Caco-2 (cell line): ENCODE measurements around the gene EEF1AKMT4. TPM values are rescaled to one million over a fixed set of nuclear protein-coding genes. Genes with fewer than 3 reads are reported as not detected.

Experiments
- BruUV-seq: library from RNA; stranded (reverse); fragments of 400-500 nt; replicated peaks from 2 replicates; lab custom pipeline; 2021; lab: Mats Ljungman, UMichigan
- CTCF ChIA-PET: fragments of 300-600 bp; sonication (Branson Sonifier 250); formaldehyde crosslinking; loops from one replicate; lab custom pipeline; 2022; ENCODE audit warnings: antibody characterized with exemption; lab: Charles Lee
- POLR2A ChIA-PET: fragments of 300-600 bp; sonication (Branson Sonifier 250); formaldehyde crosslinking; loops from one replicate; lab custom pipeline; 2022; ENCODE audit warnings: antibody characterized with exemption; lab: Charles Lee
- DNase-seq, 2 experiments: peaks; one replicate each; pipeline versions ENCODE4 v3.0.0 to v3.0.0-alpha.2; 2020 to 2022
- H3K27me3 ChIP-seq: replicated peaks from 2 replicates; pipeline ENCODE4 v1.6.0; 2011; ENCODE audit warnings: low read length; ENCODE audit not compliant: control insufficient read depth, insufficient read depth
- H3K36me3 ChIP-seq: 2 replicates; pipeline ENCODE4 v1.5.1; 2011; ENCODE audit warnings: low read length; ENCODE audit not compliant: control insufficient read depth, insufficient read depth
- H3K4me1 ChIP-seq: fragments of 250-450 bp; sonication (Bioruptor Pico); 2 replicates; pipeline ENCODE4 v1.5.1; 2020; ENCODE audit warnings: mild to moderate bottlenecking
- H3K4me3 ChIP-seq: 2 replicates; pipeline ENCODE4 v1.5.1; 2011; ENCODE audit warnings: low read depth, mild to moderate bottlenecking, control low read depth, low read length
- H3K9me3 ChIP-seq: fragments of 250-450 bp; sonication (Bioruptor Pico); 2 replicates; pipeline ENCODE4 v1.5.1; 2020; ENCODE audit warnings: mild to moderate bottlenecking, moderate library complexity
- H3K27ac Mint-ChIP-seq: one replicate; pipeline ENCODE4 v1.8.0; 2022; ENCODE audit warnings: mixed read lengths; ENCODE audit not compliant: unreplicated experiment
- H3K27me3 Mint-ChIP-seq: one replicate; pipeline ENCODE4 v1.8.0; 2022; ENCODE audit warnings: mixed read lengths; ENCODE audit not compliant: insufficient read depth, unreplicated experiment
- H3K36me3 Mint-ChIP-seq: one replicate; pipeline ENCODE4 v1.8.0; 2022; ENCODE audit warnings: mild to moderate bottlenecking, mixed read lengths; ENCODE audit not compliant: insufficient read depth, unreplicated experiment
- H3K4me1 Mint-ChIP-seq: one replicate; pipeline ENCODE4 v1.8.0; 2022; ENCODE audit warnings: low read depth, mixed read lengths; ENCODE audit not compliant: unreplicated experiment
- H3K4me3 Mint-ChIP-seq: one replicate; pipeline ENCODE4 v1.8.0; 2022; ENCODE audit warnings: mild to moderate bottlenecking, moderate library complexity, mixed read lengths; ENCODE audit not compliant: unreplicated experiment
- H3K9me3 Mint-ChIP-seq: one replicate; pipeline ENCODE4 v1.8.0; 2022; ENCODE audit warnings: mixed read lengths; ENCODE audit not compliant: unreplicated experiment
- CTCF ChIP-seq, 2 experiments: fragments of 200-600 bp in 1 of 2; IDR thresholded peaks; 1 replicate in 1 of 2; 2 replicates in 1 of 2; pipeline versions ENCODE4 v1.5.1 to v1.8.0; 2011 to 2022; ENCODE audit warnings: antibody characterized with exemption in 1 of 2, control low read depth in 1 of 2, inconsistent platforms in 1 of 2, low read depth in 1 of 2, low read length in 1 of 2, mild to moderate bottlenecking in 1 of 2, moderate library complexity in 1 of 2; ENCODE audit not compliant: insufficient read depth in 1 of 2, severe bottlenecking in 1 of 2, unreplicated experiment in 1 of 2
- intact Hi-C: fragments of 100-400 bp; cut with micrococcal nuclease; formaldehyde crosslinking; loops from one replicate; pipeline ENCODE4 v1.10.0; 2022; ENCODE audit not compliant: unreplicated experiment
- total RNA-seq: library from RNA; stranded (reverse); gene quantifications from 2 replicates; pipeline ENCODE4 v1.2.3, GENCODE V29; 2022

The EEF1AKMT4 gene
- total RNA-seq, 1 experiment from 2014 or later, result 13.1 TPM

GRCh38 chr3:184235381-184236032 lies 14.0 kb upstream of the EEF1AKMT4 start:
- no peak overlapping the region for H3K4me3 ChIP-seq
- ChIA-PET POLR2A (interaction anchor here (0.7 kb wide), 1 partner anchor 49 kb away, joined by 6 read pairs; no protein-coding TSS in a partner anchor), CTCF (no interaction called here)
- peaks cover 7% of the 10 kb centered on the region for H3K4me1 Mint-ChIP-seq
- H3K9me3 ChIP-seq, result no peaks in the 10 kb centered on the region
- H3K36me3 ChIP-seq, result no peaks in the 10 kb centered on the region
- H3K27ac Mint-ChIP-seq, result no peak overlapping the region
- H3K36me3 Mint-ChIP-seq, result peaks cover 10% of the 10 kb centered on the region
- no peak overlapping the region for H3K4me3 Mint-ChIP-seq
- no peak for DNase-seq
- TF ChIP-seq CTCF (IDR thresholded peaks at IDR 0.05; ENCODE audit: insufficient read depth in 1 of 2, low read depth in 1 of 2, low read length in 1 of 2, severe bottlenecking in 1 of 2, unreplicated experiment in 1 of 2), result no peak
- BruUV-seq, result no TSS peak
- no peaks in the 10 kb centered on the region for H3K4me1 ChIP-seq
- intact Hi-C loops, result no loop called here
- H3K27me3 Mint-ChIP-seq, result peaks cover 15% of the 10 kb centered on the region
- H3K27me3 ChIP-seq, result no peaks in the 10 kb centered on the region
- H3K9me3 Mint-ChIP-seq, result no peaks in the 10 kb centered on the region

- Mint-ChIP-seq H3K9me3 (no peaks in the 10 kb centered on the region), H3K27ac (no peak overlapping the region), H3K4me1 (peaks cover 5% of the 10 kb centered on the region), H3K27me3 (peaks cover 15% of the 10 kb centered on the region), H3K4me3 (no peak overlapping the region), H3K36me3 (peaks cover 13% of the 10 kb centered on the region)
- no peaks in the 10 kb centered on the region for H3K36me3 ChIP-seq
- no peaks in the 10 kb centered on the region for H3K9me3 ChIP-seq
- H3K4me1 ChIP-seq, result no peaks in the 10 kb centered on the region
- TF ChIP-seq CTCF (IDR thresholded peaks at IDR 0.05; ENCODE audit: insufficient read depth in 1 of 2, low read depth in 1 of 2, low read length in 1 of 2, severe bottlenecking in 1 of 2, unreplicated experiment in 1 of 2), result no peak
- ChIA-PET POLR2A (no interaction called here), CTCF (interaction anchor here (0.6 kb wide), 1 partner anchor 79 kb away, joined by 3 read pairs; no protein-coding TSS in a partner anchor)
- no TSS peak for BruUV-seq
- no peak overlapping the region for H3K4me3 ChIP-seq
- DNase-seq, result peak in 1 of 2 experiments; percentile 17
- intact Hi-C loops, result no loop called here
- no peaks in the 10 kb centered on the region for H3K27me3 ChIP-seq
Measured at GRCh38 chr3:184236033-184236410, 13.4 kb upstream of the EEF1AKMT4 start.

GRCh38 chr3:184236636-184237035 lies 12.8 kb upstream of the EEF1AKMT4 start:
- Mint-ChIP-seq H3K36me3 (peaks cover 10% of the 10 kb centered on the region), H3K27ac (no peak overlapping the region), H3K4me1 (no peaks in the 10 kb centered on the region), H3K9me3 (no peaks in the 10 kb centered on the region), H3K4me3 (no peak overlapping the region), H3K27me3 (peaks cover 9% of the 10 kb centered on the region)
- no TSS peak for BruUV-seq
- no peak for TF ChIP-seq CTCF (IDR thresholded peaks at IDR 0.05; ENCODE audit: insufficient read depth in 1 of 2, low read depth in 1 of 2, low read length in 1 of 2, severe bottlenecking in 1 of 2, unreplicated experiment in 1 of 2)
- Histone ChIP-seq H3K4me3 (no peak overlapping the region), H3K9me3 (no peaks in the 10 kb centered on the region), H3K4me1 (no peaks in the 10 kb centered on the region), H3K36me3 (no peaks in the 10 kb centered on the region), H3K27me3 (no peaks in the 10 kb centered on the region)
- intact Hi-C loops, result no loop called here
- ChIA-PET POLR2A (no interaction called here), CTCF (interaction anchor here (0.6 kb wide), 1 partner anchor 78 kb away, joined by 3 read pairs; no protein-coding TSS in a partner anchor)
- DNase-seq, result no peak
